ENCODE data around the gene MACROD2. TPM values are rescaled to one million over a fixed set of nuclear protein-coding genes. Genes with fewer than 3 reads are reported as not detected.

Gene MACROD2
- total and polyA plus RNA-seq, 4 donors: 0.66 to 10.5 (median 3.3) TPM

- no peaks in the 10 kb centered on the region for H3K9me3 ChIP-seq (ENCODE audit: control insufficient read depth in 4 of 4, low read length in 3 of 4)
- H3K27me3 ChIP-seq (ENCODE audit: control insufficient read depth in 4 of 4, insufficient read depth in 4 of 4, low read length in 3 of 4): no peaks in the 10 kb centered on the region
- H3K36me3 ChIP-seq (ENCODE audit: control insufficient read depth in 4 of 4, insufficient read depth in 3 of 4, low read depth in 1 of 4, low read length in 3 of 4): no peaks in the 10 kb centered on the region
- no peak overlapping the region for H3K9ac ChIP-seq (ENCODE audit: low read depth in 1 of 2, low read length in 2 of 2)
- WGBS: 89% methylated on average over 2 of the region's 2 CpGs
- H3K27ac ChIP-seq (ENCODE audit: low read depth in 1 of 2, low read length in 2 of 2): no peak overlapping the region
- TF ChIP-seq GABPA (IDR thresholded peaks at IDR 0.05 in 1 of 2, conservative IDR thresholded peaks at IDR 0.05 in 1 of 2): no peak
- TF ChIP-seq MAX (IDR thresholded peaks at IDR 0.05): no peak
- no peak for TF ChIP-seq RAD21 (IDR thresholded peaks at IDR 0.05)
- TF ChIP-seq FOXA2 (IDR thresholded peaks at IDR 0.05): no peak
- TF ChIP-seq HNF4A (conservative IDR thresholded peaks at IDR 0.05): no peak
- no peak for TF ChIP-seq YY1 (IDR thresholded peaks at IDR 0.05)
- TF ChIP-seq HNF4G (IDR thresholded peaks at IDR 0.05): no peak
- TF ChIP-seq ZBTB33 (IDR thresholded peaks at IDR 0.05): no peak
- TF ChIP-seq, protein P1, sequence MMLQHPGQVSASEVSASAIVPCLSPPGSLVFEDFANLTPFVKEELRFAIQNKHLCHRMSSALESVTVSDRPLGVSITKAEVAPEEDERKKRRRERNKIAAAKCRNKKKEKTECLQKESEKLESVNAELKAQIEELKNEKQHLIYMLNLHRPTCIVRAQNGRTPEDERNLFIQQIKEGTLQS (IDR thresholded peaks at IDR 0.05): no peak
- no peak for TF ChIP-seq SP1 (IDR thresholded peaks at IDR 0.05)
- no peak for TF ChIP-seq RXRA (IDR thresholded peaks at IDR 0.05)
- DNase-seq (ENCODE audit: low spot score): no peak
- no peaks in the 10 kb centered on the region for H3K4me1 ChIP-seq (ENCODE audit: control insufficient read depth in 4 of 4, insufficient read depth in 4 of 4, low read length in 3 of 4)
- H3K4me3 ChIP-seq (ENCODE audit: low read depth in 1 of 3, low read length in 3 of 3): no peak overlapping the region
These were observed 1650.5 kb downstream of the MACROD2 start for GRCh38 chr20:15645816-15646215.

DNA sequence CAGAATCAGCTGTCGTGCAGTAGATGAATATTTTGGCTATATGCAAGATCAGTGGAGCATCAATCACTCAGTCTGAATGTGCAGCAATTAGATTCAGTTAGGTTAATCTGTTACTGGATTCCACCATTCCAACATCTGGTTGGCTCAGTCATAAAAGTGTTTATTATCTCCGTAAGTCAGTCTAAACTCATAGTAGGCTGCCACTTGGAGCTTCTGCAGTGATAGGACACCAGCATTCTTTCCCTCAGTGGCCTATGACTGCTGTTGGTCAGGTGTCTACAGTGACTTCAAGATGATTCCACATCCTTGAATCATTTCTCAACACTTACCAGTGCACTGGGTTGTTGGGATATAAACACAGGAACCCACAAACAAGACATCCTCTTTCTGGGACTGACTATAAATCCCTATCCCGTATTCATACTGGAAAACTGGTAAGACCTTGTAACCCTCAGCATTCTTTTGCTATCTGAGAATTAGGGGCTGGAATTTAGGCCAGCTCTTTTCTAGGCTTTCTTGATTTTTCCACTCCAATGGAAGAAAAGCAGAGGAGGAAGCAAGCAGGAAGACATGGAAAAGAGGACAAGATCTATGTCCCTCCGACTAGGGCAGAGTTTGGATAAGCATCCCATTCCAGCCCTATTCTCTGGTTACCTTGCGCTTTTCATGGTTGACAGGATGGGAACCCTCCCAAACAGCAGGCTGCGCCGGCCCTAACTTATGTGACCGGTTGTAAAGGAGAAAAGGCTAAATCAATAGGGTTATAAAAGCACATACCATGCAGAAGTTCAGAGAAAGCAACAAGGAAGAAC is 1658.3 kb downstream of the MACROD2 start:
- 87% methylated on average over 8 of the region's 8 CpGs for WGBS
- Histone ChIP-seq H3K4me1 (ENCODE audit: control insufficient read depth in 4 of 4, insufficient read depth in 4 of 4, low read length in 3 of 4) (no peaks in the 10 kb centered on the region), H3K9ac (ENCODE audit: low read depth in 1 of 2, low read length in 2 of 2) (no peak overlapping the region), H3K27me3 (ENCODE audit: control insufficient read depth in 4 of 4, insufficient read depth in 4 of 4, low read length in 3 of 4) (no peaks in the 10 kb centered on the region), H3K4me3 (ENCODE audit: low read depth in 1 of 3, low read length in 3 of 3) (no peak overlapping the region), H3K27ac (ENCODE audit: low read depth in 1 of 2, low read length in 2 of 2) (no peak overlapping the region), H3K36me3 (ENCODE audit: control insufficient read depth in 4 of 4, insufficient read depth in 3 of 4, low read depth in 1 of 4, low read length in 3 of 4) (no peaks in the 10 kb centered on the region), H3K9me3 (ENCODE audit: control insufficient read depth in 4 of 4, low read length in 3 of 4) (no peaks in the 10 kb centered on the region)
- TF ChIP-seq GABPA (IDR thresholded peaks at IDR 0.05 in 1 of 2, conservative IDR thresholded peaks at IDR 0.05 in 1 of 2): no peak
- no peak for TF ChIP-seq YY1 (IDR thresholded peaks at IDR 0.05)
- no peak for TF ChIP-seq FOXA1 (IDR thresholded peaks at IDR 0.05)
- no peak for TF ChIP-seq HNF4G (IDR thresholded peaks at IDR 0.05)
- no peak for TF ChIP-seq HNF4A (conservative IDR thresholded peaks at IDR 0.05)
- no peak for TF ChIP-seq RXRA (IDR thresholded peaks at IDR 0.05)
- no peak for TF ChIP-seq ZBTB33 (IDR thresholded peaks at IDR 0.05)
- TF ChIP-seq CTCF (IDR thresholded peaks at IDR 0.05; ENCODE audit: low read depth, low read length, missing input control): no peak
- TF ChIP-seq SP1 (IDR thresholded peaks at IDR 0.05): no peak
- TF ChIP-seq, protein P1 (IDR thresholded peaks at IDR 0.05): no peak
- TF ChIP-seq EGR1 (IDR thresholded peaks at IDR 0.05; ENCODE audit: low read depth in 2 of 2): no peak
- TF ChIP-seq TAF1 (conservative IDR thresholded peaks at IDR 0.05): no peak
- DNase-seq (ENCODE audit: low spot score): no peak

All from liver (tissue), 9 donors.